GM18498 (cell line): ENCODE measurements around the gene TNFAIP8.
"Not testable (repeated sequence)": the region's sequence is repeated elsewhere in the genome, so short reads cannot be mapped to it uniquely, and the experiment has no call there.

ENCODE experiments used
- ATAC-seq: cut with Tn5 transposase; IDR thresholded peaks from one replicate; pipeline ENCODE4 v1.9.1; 2021; ENCODE audit warnings: mild to moderate bottlenecking, moderate library complexity; ENCODE audit not compliant: unreplicated experiment

TNFAIP8 gene

DNA sequence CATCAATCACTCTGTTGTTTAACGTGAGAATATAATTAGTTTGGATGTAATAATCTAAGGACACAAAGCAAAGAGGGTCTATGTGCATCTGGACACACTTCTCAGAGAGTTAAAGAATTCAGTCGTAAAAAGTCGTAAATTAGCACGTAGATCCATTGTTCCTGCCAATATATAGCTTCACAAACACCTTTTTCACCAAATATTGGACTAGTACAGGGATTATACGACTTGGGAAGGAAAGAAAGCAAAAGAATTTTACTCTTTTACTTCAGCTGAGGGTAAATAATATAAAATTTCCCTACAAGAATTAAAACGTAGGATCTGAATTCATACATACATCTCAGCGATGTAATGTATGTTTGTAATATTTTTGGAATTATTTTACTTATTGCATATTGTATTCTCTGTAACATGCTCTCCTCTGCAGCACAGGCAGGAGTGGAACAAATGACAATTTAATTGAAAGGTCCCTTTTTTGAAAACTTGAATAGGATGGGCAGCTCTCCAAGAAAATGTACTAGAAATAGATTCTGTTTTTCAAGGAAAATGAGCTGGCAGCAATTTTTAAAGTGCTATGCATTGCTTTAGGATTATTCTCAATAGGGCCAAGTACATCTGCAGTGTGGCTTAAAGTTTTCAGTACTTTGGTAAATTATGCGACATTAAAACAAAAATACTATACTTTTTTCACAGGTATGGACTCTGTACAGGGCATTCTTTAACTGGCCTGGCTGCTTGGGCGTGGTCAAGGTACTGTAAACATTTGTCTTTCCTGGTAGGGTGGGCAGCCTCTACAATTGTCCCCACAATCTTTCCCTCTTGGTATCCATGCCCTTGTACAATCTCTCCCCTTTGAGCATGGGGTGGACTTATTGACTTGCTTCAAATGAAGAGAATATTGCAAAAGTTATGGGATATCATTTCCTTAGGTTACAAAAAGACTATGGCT is 56.7 kb downstream of the TNFAIP8 start:
- ATAC-seq, result no peak

DNA sequence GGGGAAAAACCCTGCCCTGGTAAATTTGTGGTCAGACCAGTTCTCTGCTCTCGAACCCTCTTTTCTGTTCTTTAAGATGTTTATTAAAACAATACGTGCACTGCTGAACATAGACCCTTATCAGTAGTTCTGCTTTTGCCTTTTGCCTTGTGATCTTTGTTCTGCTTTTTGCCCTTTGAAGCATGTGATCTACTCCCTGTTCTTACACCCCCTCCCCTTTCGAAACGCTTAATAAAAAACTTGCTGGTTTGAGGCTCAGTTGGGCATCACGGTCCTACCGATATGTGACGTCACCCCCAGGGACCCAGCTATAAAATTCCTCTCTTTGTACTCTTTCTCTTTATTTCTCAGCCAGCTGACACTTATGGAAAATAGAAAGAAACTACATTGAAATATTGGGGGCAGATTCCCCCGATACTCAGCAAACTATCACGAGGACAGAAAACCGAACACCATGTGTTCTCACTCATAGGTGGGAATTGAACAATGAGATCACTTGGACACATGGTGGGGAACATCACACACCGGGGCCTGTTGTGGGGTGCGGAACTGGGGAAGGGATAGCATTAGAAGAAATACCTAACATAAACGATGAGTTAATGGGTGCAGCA is 58.4 kb downstream of the TNFAIP8 start:
- peak; percentile 35 for ATAC-seq

DNA sequence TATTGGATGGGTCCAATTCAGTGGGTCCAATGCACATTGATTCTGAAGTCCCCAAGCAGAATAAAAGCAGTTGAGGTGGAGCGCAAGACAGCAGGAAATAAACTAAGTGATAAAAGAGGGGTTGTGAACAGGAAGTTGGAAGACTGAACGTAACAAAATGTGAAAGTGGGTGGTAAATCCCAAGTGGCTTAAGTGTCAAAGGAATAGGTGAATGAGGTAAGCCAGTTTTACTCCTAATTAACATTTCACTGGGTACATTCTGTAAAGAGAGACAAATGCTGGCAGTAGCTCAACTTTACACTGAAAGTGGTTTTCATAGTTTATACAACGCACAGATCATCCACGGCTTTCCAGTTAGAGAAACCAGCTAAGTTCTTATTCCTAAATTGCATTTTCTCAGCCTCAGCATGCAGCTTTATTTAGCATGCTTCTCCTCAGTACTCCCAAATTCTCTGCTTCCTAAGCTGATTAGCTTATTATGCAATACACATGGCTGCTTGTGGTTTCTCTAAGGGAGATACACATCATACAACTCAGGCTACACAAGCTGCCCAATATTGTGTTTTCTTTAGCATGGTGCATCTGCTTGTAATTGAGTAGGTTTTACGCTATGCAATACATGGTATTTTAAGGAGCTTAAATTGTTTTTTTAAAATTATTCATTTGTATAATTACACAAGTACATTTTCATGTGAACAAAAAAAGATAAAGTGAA is 62.2 kb downstream of the TNFAIP8 start:
- no peak for ATAC-seq

DNA sequence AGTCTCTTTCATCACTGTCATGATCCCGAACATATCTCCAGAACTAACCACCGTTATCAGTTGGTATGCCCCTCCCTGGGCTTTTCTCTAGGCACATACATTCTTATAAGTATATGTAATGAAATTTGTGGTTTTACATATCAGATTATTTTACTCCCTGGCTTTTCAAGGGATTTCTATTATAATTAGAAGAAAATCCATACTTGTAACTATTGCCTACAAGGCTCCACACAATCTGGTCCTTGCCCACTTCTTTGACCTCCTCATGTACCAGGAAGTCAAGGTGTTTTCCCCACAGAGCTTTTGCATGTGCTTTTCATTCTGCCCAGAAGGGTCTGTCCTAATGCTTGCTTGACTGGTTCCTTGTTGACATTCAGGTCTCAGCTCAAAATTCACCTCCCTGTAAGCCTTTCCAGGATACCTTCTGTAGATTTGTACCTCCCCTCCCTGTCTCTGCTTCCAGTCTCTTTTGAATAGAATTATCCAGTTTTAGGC is 62.8 kb downstream of the TNFAIP8 start:
- peak; percentile 69 for ATAC-seq

DNA sequence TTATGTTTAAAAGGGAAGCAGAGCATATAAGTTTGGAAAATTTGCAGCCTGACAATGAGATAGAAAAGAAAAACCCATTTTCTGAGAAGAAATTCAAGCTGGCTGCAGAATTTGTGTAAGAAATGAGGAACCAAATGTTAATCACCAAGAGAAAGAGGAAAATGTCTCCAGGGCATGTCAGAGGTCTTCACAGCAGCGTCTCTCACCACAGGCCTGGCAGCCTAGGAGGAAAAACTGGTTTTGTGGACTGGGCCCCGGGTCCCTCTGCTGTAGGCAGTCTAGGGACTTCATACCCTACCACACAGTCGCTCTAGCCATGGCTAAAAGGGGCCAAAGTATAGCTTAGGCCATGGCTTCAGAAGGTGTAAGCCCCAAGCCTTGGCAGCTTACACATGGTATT is 64.3 kb downstream of the TNFAIP8 start:
- no peak for ATAC-seq

DNA sequence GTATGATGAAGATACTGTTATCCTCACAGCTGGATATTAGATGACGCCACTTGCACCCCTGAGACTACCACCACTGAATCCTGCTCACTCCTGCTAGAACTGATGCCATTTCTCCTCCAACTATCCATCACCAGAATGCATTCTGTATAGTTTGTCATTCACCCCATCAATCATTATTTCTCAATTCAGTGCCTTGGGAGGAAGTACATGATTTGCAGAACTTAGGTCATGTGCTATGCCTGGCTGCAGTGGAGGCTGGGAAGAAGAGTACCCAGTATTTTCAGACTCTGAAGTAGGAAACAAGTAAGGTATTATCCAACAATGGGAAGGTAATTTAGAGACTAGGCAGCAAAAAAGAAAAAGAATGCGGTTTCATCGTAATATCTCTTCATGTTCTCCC is 70.2 kb downstream of the TNFAIP8 start:
- ATAC-seq, result no peak

DNA sequence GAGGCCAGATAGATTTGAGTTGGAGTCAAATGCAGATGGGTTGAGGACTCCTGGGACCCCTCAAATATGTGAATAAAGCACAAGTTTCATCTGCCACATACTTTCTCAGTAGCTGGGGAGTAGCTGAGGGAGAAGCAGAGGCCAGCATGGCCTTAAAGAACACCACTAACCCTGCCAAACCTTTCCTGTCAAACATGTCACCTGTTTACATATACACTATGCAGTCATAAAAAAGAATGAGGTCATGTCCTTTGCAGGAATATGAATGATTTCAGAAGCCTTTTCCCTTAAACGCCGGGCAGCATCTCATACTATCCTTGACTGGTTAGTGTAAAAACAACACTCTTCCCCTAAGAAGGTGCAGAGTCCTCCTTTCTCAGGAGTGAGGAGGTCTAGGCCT is 71.2 kb downstream of the TNFAIP8 start:
- no peak for ATAC-seq

DNA sequence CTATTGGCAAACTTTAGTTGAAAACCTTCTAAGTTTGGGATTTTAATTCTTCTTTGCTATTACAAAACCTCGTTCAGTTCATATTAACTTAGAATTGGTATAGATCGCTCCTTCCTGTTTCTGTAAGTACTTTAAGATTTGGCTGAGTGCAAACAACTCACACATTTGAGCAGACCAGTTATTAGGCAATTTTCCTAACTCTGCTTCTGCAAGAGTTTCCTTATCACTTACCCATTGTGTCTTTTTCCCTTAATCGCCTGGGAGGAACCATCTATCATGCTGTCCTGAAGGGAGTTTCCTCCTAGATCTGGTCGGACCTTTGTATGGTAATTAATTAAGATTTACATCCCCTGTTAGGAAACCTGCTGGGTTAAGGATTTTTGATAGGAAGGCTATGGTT is 71.8 kb downstream of the TNFAIP8 start:
- not testable (repeated sequence) for ATAC-seq

DNA sequence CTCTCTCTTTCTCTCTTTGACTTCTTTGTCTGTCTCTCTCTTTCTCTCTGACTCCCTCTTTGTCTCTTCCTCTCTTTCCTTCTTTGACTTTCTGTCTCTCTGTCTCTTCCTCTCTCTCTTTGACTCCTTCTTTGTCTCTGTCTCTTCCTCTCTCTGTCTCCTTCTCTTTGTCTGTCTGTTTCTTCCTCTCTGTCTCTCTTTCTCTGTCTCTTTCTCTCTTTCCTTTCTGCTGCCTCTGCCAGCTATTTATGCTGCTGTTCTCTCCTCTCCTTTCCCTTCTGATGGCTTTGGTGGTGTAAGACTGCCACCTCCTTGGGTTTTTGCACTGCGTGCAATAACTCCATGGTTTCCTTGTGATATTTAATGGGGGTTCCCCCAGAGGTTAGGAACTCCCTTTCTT is 72.3 kb downstream of the TNFAIP8 start:
- not testable (repeated sequence) for ATAC-seq

DNA sequence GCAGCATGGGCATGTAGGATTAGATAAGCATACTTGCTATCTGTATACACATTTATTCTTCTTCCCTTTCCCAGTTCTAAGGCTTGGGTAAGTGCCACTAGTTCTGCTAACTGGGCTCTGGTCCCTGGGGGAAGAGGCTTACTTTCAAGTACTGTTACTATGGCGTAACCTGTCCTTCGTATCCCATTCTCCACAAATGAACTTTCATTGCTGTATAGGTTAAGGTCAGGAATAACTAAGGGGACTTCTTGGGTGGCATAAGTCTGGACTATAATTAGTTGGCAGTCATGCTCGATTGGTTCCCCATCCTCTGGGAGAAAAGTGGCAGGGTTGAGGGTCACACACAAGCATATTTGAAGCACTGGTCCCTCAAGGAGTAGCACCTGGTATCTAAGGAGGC is 72.8 kb downstream of the TNFAIP8 start:
- ATAC-seq, result not testable (repeated sequence)

DNA sequence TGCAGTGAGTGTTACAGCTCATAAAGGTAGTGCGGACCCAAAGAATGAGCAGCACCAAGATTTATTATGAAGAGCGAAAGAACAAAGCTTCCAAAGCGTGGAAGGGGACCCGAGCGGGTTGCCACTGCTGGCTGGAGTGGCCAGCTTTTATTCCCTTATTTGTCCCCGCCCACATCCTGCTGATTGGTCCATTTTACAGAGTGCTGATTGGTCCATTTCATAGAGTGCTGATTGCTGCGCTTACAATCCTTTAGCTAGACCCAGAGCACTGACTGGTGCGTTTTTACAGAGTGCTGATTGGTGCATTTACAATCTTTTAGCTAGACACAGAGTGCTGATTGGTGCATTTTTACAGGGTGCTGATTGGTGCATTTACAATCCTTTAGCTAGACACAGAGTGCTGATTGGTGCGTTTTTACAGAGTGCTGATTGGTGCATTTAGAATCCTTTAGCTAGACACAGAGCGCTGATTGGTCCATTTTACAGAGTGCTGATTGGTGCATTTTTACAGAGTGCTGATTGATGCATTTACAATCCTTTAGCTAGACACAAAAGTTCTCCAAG is 76.9 kb downstream of the TNFAIP8 start:
- ATAC-seq, result not testable (repeated sequence)

DNA sequence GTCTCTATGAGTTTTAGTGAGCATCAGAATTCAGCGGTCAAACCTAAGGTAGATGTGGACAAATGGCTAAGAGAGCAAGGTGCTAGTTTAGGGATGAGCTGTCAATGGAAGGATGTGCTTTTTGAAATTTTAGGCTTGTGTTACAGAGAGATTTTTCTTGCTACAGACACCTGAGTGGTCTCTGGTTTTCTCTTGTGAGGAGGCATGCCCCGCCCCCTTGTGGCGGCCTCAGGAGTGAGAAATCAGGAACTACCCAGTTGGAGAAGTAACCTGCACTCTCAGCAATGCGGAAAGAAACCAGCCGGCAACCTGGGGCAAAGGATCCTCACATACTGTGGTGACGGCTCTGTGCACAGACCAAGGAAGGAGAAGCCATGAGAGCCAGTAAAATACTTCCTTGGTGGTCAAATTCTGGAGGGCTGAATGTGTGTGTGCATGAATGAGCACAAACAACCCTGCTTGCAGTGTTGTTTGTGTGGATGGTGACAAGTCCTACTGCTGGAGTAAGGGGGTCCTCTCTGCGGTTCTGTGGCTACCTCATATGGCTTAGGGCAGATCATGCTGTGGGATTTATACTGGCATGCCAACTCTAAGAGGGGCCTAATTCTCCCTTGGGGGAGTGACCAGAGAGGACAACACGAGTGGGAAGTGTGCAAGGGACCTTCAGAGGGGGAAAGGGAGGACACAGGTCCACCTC is 79.8 kb downstream of the TNFAIP8 start:
- ATAC-seq, result peak; percentile 93

DNA sequence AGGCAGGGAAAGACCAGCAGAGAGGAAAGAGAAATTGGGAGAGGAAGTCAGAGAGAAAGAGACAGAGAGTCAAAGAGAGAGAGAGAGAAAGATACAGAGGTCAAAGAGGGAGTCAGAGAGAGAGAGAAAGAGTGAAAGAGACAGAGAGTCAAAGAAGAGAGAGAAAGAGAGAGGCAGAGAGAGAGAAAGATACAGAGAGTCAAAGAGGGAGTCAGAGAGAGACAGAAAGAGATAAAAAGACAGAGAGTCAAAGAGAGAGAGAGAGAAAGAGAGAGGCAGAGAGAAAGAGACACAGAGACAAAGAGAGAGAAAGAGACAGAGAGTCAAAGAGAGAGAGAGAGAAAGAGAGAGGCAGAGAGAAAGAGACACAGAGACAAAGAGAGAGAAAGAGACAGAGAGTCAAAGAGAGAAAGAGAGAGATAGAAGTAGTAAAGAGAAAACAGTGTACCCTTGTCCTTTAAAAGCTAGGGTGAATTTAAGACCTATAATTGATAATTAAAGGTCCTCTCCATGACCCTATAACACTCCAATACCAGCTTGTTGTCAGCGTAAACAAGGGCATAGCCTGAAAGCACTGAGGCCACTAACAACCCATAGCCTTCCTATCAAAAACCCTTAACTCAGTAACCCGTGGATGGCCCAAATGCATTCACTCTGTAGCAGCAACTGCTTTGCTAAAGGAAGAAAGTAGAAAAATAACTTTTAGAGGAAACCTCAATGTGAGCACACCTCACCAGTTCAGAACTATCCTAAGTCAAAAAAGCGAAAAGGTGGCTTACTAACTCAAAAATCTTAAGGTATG is 82.2 kb downstream of the TNFAIP8 start:
- ATAC-seq, result not testable (repeated sequence)

DNA sequence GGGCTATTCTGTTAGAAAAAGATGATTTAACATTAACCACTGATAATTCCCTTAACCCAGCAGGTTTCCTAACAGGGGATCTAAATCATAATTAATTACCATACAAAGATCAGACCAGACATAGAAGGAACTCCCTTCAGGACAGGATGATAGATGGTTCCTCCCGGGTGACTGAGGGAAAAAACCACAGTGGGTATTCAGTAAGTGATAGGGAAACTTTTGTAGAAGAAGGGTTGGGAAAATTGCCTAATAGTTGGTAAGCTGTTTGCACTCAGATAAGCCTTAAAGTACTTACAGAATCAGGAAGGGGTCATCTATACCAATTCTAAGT is 82.7 kb downstream of the TNFAIP8 start:
- ATAC-seq, result not testable (repeated sequence)

DNA sequence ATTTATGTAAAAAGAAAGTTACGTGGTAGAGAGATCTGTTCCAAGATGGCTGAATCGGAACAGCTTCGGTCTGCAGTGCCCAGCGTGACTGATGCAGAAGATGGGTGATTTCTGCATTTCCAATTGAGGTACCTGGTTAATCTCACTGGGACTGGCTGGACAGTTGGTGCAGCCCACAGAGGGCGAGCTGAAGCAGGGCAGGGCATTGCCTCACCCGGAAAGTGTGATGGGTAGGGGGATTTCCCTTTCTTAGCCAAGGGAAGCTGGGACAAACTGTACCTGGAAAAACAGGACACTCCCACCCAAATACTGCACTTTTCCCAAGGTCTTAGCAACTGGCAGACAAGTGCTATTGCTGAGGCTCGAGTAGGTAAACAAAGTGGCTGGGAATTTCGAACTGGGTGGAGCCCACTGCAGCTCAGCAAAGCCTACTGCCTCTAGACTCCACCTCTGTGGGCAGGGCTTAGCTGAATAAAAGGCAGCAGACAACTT is 83.4 kb downstream of the TNFAIP8 start:
- ATAC-seq, result no peak

DNA sequence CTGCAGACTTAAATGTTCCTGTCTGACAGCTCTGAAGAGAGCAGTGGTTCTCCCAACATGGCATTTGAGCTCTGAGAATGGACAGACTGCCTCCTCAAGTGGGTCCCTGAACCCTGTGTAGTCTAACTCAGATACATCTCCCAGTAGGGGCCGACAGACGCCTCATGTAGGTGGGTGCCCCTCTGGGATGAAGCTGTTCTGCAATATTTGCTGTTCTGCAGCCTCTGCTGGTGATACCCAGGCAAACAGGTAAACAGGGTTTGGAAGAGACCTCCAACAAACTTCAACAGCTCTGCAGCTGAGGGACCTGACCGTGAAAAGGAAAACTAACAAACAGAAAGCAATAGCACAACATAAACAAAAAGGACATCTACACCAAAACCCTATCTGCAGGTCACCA is 83.8 kb downstream of the TNFAIP8 start:
- ATAC-seq, result not testable (repeated sequence)

DNA sequence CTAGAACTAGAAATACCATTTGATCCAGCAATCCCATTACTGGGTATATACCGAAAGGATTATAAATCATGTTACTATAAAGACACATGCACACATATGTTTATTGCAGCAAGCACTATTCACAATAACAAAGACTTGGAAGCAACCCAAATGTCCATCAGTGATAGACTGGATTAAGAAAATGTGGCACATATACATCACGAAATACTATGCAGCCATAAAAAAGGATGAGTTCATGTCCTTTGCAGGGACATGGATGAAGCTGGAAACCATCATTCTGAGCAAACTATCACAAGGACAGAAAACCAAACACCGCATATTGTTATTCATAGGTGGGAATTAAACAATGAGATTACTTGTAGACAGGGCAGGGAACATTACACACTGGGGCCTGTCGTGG is 88.8 kb downstream of the TNFAIP8 start:
- ATAC-seq, result not testable (repeated sequence)

DNA sequence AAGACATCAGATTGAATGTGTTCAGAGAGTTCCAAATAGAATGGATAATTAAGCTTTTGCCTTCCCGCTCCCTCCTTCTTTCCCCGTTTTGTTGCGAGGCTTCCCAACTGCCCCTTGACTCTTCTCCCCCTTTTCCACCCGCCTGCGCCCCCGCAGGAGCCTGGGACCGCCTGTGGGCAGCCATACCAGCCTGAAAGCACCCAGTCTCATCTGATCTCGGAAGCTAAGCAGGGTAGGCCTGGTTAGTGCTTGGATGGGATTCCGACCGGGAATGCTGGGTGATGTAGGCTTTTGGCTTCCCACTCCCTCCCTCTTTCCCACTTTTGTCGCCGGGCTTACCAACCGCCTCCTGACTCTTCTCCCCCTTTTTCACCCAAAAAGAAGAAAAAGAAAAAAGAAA is 89.7 kb downstream of the TNFAIP8 start:
- no peak for ATAC-seq
